GM10266 (cell line): ENCODE data around the gene SH3BGR.

ENCODE experiments used
- DNase-seq: peaks from one replicate; pipeline ENCODE4 v3.0.0; 2012; ENCODE audit errors: extremely low spot score
- TF ChIP-seq, protein P1 (sequence below): IDR thresholded peaks from 2 replicates; pipeline ENCODE4 v1.5.1; 2012; ENCODE audit warnings: mild to moderate bottlenecking, low read depth; ENCODE audit not compliant: control insufficient read depth, insufficient read depth; ENCODE audit errors: missing control alignments

Gene SH3BGR

DNA sequence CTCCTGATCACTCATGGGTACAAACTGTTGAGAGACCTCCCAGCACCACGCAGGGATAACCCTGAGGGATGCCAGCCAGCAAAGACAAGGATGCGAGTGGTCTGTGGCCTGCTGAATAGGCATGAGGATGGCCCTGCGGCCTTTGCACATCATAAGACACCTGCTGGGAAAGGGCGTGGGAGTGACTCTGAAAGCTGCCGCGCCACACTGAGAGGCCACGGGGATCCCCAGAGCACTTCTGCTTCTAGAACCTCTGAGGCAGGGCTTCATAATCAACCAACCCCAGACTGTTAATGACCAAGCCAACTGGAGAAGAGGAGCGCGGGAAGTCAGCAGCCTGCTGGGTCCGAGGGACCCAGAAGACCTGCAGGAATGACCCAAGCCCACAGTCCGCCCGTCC is 73.8 kb downstream of the SH3BGR start:
- TF ChIP-seq, protein P1, sequence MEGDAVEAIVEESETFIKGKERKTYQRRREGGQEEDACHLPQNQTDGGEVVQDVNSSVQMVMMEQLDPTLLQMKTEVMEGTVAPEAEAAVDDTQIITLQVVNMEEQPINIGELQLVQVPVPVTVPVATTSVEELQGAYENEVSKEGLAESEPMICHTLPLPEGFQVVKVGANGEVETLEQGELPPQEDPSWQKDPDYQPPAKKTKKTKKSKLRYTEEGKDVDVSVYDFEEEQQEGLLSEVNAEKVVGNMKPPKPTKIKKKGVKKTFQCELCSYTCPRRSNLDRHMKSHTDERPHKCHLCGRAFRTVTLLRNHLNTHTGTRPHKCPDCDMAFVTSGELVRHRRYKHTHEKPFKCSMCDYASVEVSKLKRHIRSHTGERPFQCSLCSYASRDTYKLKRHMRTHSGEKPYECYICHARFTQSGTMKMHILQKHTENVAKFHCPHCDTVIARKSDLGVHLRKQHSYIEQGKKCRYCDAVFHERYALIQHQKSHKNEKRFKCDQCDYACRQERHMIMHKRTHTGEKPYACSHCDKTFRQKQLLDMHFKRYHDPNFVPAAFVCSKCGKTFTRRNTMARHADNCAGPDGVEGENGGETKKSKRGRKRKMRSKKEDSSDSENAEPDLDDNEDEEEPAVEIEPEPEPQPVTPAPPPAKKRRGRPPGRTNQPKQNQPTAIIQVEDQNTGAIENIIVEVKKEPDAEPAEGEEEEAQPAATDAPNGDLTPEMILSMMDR: no peak
- DNase-seq: no peak

- TF ChIP-seq, protein P1: no peak
- DNase-seq: no peak
Observed at GRCh38 chr21:39527067-39527595, 75.4 kb downstream of the SH3BGR start.

DNA sequence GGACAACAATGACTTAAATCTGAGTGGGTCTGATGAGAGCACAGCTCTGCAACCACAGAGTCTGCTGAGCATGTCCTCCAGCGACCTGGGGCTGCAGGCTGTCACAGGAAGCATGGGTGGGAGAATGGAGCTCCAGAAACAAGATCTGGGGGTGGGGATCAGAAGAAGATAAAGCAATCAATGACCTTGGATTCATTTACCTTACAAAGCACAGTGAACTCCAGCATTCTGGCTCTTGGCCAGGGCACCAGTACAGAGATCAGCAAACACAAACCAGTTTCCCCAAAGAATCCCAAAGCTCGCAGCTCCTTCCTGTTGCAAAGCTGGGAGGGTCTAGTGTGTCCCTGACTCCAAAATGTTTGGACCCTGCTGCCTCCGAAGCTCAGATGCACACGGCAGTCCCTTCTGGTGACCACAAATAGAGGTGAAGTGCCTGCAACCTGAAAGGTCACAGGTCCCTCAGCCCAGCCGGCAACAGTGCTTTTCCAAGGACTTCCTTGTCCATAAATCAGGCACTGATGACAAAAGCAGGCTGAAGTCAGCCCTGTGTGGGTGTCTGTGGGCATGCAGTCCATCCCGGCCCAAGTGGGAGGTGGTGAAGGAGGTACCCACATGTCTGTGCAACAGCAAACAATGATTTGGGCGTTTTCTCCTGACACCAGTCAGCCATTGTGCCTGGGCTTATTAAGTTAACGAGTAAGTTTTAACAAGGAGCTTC is 76.1 kb downstream of the SH3BGR start:
- no peak for DNase-seq
- TF ChIP-seq, protein P1: no peak

DNA sequence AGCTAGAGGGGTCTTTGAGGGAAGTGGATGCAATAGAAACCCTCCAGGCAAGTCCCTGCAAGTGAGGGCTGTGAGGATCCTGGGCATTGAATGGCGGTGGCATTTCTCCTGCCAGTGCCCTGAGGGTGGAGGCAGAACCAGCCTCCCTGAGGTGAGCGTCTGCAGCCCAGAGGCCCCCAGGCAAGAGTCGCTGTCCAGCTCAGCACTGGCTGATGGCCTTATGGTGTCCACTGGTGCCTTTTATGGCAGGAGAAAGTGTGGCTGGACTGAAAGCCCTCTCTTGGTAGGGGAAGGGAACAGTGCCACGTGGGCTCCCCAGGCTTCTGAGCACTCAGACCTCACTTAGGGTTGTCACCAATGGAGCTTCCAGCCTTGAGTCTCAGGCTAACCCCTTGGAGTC is 77.3 kb downstream of the SH3BGR start:
- DNase-seq: no peak

DNA sequence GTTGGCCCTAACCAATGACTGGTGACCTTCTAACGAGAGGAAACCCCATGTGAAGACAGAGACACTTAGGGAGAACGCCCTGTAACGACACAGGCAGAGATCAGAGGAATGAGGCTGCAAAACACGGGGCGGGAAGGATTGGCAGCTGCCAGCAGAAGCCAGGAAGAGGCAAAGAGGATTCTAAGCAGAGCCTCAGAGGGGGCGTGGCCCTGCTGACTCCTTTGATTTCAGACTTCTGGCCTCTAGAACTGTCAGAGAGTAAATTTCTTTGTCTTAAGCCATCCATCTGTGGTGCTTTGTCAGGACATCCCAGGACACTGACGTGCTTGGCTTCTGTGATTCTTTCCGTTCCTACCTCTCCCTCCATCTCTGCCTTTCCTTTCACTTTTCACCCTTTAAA is 79.3 kb downstream of the SH3BGR start:
- no peak for DNase-seq
- TF ChIP-seq, protein P1: no peak

More for the DNA sequence above, 77.3 kb downstream of the SH3BGR start:
- TF ChIP-seq, protein P1: no peak

DNA sequence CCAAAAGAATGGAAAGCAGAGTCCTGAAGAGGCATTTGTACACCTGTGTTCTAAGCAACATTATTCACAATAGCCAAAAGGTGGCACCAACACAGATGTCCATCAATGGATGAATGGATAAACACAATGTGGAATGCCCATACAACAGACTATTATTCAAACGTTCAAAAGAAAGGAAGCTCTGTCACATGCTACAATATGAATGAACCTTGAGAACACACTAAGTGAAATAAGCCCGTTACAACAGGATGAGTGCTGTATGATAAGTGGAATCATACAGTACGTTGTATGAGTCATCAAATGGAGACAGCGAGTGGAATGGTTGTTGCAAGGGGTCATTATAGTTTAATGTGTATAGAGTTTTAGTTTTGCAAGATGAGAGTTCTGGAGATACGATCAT is 80.1 kb downstream of the SH3BGR start:
- TF ChIP-seq, protein P1: no peak
- no peak for DNase-seq
